Muscle of leg (tissue), 11 donors: ENCODE data around the gene HS6ST1. TPM values are rescaled to one million over a fixed set of nuclear protein-coding genes. Genes with fewer than 3 reads are reported as not detected.

Experiments
- DNase-seq: peaks from one replicate; pipeline ENCODE4 v3.0.0; 2013
- H3K27ac ChIP-seq: one replicate; pipeline ENCODE4 v1.5.1; 2013; ENCODE audit warnings: mild to moderate bottlenecking, low read length, control low read depth
- H3K27me3 ChIP-seq: one replicate; pipeline ENCODE4 v1.6.1; 2013; ENCODE audit warnings: low read length; ENCODE audit not compliant: control insufficient read depth, insufficient read depth
- H3K36me3 ChIP-seq: one replicate; pipeline ENCODE4 v1.6.1; 2013; ENCODE audit warnings: low read length; ENCODE audit not compliant: control insufficient read depth, insufficient read depth
- H3K4me1 ChIP-seq: one replicate; pipeline ENCODE4 v1.6.1; 2013; ENCODE audit warnings: low read length; ENCODE audit not compliant: control insufficient read depth, insufficient read depth
- H3K4me3 ChIP-seq: one replicate; pipeline ENCODE4 v1.5.1; 2013; ENCODE audit warnings: low read length, control low read depth
- H3K9me3 ChIP-seq: replicated peaks from 2 replicates; pipeline ENCODE4 v1.6.1; 2013; ENCODE audit warnings: low read depth, low read length; ENCODE audit not compliant: control insufficient read depth
- WGBS: methylation state at CpG from one replicate; pipeline ENCODE4 v1.1.5; 2013; ENCODE audit warnings: missing lambda C conversion rate; ENCODE audit not compliant: insufficient coverage; 5-methylcytosine and 5-hydroxymethylcytosine counted together
- polyA plus RNA-seq, 8 donors: library from polyadenylated mRNA; unstranded; fragments of 120-200 nt; gene quantifications; one replicate each; pipeline versions ENCODE4 v1.2.1 to v1.2.3, GENCODE V29; 2013; ENCODE audit warnings: inconsistent platforms in 1 of 8, low replicate concordance in 1 of 8; ENCODE audit not compliant: insufficient read length in 8 of 8, insufficient read depth in 1 of 8
- total RNA-seq: library from RNA; stranded (reverse); fragments of 120-200 nt; gene quantifications from one replicate; pipeline ENCODE4 v1.2.4, GENCODE V29; 2013

HS6ST1 gene
- total and polyA plus RNA-seq, 9 donors: 21.8 to 39.8 (median 29.6) TPM

- Histone ChIP-seq H3K9me3 (no peaks in the 10 kb centered on the region), H3K36me3 (peaks cover 6% of the 10 kb centered on the region), H3K27me3 (no peaks in the 10 kb centered on the region), H3K4me3 (no peak overlapping the region), H3K27ac (peak overlapping the region; percentile 84), H3K4me1 (peaks cover 79% of the 10 kb centered on the region)
- no peak for DNase-seq
- WGBS: 92% methylated on average over 8 of the region's 12 CpGs
Measured at GRCh38 chr2:128310094-128310716, 8.5 kb downstream of the HS6ST1 start.

GRCh38 chr2:128309280-128310093 lies 9.2 kb downstream of the HS6ST1 start:
- Histone ChIP-seq H3K4me3 (no peak overlapping the region), H3K36me3 (peaks cover 6% of the 10 kb centered on the region), H3K27ac (peak overlapping the region; percentile 84), H3K4me1 (peaks cover 79% of the 10 kb centered on the region), H3K9me3 (no peaks in the 10 kb centered on the region), H3K27me3 (no peaks in the 10 kb centered on the region)
- DNase-seq: peak; percentile 91
- 34% methylated on average over 15 of the region's 19 CpGs for WGBS

- no CpG with 5 or more reads among the region's 2 CpGs for WGBS
- H3K9me3 ChIP-seq: no peaks in the 10 kb centered on the region
- peaks cover 81% of the 10 kb centered on the region for H3K4me1 ChIP-seq
Measured at GRCh38 chr2:128308889-128309279, 9.8 kb downstream of the HS6ST1 start.

GRCh38 chr2:128308284-128308731 lies 10.4 kb downstream of the HS6ST1 start:
- WGBS: 52% methylated on average over 4 of the region's 5 CpGs
- Histone ChIP-seq H3K9me3 (no peaks in the 10 kb centered on the region), H3K27me3 (no peaks in the 10 kb centered on the region), H3K4me3 (no peak overlapping the region), H3K36me3 (no peaks in the 10 kb centered on the region), H3K27ac (no peak overlapping the region), H3K4me1 (peaks cover 81% of the 10 kb centered on the region)
- no peak for DNase-seq

More at GRCh38 chr2:128308889-128309279, 9.8 kb downstream of the HS6ST1 start:
- DNase-seq: no peak
- H3K27me3 ChIP-seq: no peaks in the 10 kb centered on the region
- H3K4me3 ChIP-seq: no peak overlapping the region
- peak overlapping the region; percentile 84 for H3K27ac ChIP-seq
- H3K36me3 ChIP-seq: peaks cover under 1% of the 10 kb centered on the region

DNA sequence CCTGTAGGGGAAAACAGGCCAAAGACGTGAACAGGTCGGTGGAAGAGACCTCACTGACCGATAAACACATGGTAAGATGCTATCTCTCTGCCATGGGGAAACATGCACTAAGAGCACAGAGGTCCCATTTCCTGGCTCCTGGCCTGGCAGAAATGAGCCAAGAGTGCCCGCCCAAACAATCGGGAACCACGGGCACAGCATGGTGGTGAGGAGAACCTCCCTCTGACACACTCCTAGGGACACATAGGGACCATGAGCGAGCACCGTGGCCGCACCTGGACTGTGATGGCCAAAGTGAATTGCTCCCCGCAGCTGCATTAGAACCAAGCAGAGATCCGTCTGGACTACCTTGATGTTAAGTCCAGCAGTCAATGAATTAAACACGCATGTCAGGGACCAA lies 11.1 kb downstream of the HS6ST1 start:
- H3K27ac ChIP-seq: no peak overlapping the region
- peaks cover 85% of the 10 kb centered on the region for H3K4me1 ChIP-seq
- H3K4me3 ChIP-seq: no peak overlapping the region
- no peaks in the 10 kb centered on the region for H3K9me3 ChIP-seq
- H3K27me3 ChIP-seq: no peaks in the 10 kb centered on the region
- WGBS: 74% methylated on average over 7 of the region's 12 CpGs
- DNase-seq: no peak
- H3K36me3 ChIP-seq: no peaks in the 10 kb centered on the region

DNA sequence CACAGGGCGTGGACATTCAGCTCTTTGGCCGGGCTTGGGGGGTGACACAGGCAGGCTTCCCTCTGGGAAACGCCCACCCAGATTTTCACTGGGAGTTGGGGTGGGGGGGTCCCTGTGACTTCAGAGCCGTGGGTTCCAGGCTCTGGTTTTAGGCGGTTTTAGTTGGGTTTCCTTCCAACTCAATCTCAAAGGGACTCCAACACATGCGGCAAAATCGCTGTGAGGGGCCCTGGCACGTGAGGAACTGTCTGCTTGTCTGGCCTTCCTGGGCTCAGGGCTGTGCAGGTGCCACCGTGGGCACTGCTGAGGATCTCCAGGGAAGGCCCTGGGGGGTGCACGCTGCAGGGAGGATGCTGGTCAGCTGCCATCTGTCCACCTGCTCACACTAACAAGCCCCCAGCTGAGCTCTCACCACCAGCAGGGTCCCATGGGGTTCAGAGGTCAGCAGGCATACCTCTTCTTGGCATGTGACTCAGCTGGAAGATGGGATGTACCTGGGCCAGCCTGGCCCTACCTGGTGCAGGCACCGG lies 11.7 kb downstream of the HS6ST1 start:
- Histone ChIP-seq H3K36me3 (no peaks in the 10 kb centered on the region), H3K27me3 (no peaks in the 10 kb centered on the region), H3K4me1 (peaks cover 91% of the 10 kb centered on the region), H3K9me3 (no peaks in the 10 kb centered on the region), H3K27ac (peak overlapping the region; percentile 42), H3K4me3 (no peak overlapping the region)
- no peak for DNase-seq
- 81% methylated on average over 5 of the region's 11 CpGs for WGBS

GRCh38 chr2:128306081-128306930 lies 12.4 kb downstream of the HS6ST1 start:
- DNase-seq: peak; percentile 94
- H3K9me3 ChIP-seq: no peaks in the 10 kb centered on the region
- no peak overlapping the region for H3K4me3 ChIP-seq
- H3K36me3 ChIP-seq: no peaks in the 10 kb centered on the region
- peak overlapping the region; percentile 90 for H3K27ac ChIP-seq
- 29% methylated on average over 18 of the region's 24 CpGs for WGBS
- H3K4me1 ChIP-seq: peaks cover 96% of the 10 kb centered on the region
- no peaks in the 10 kb centered on the region for H3K27me3 ChIP-seq

- whole genome bisulfite sequencing: 34% methylated on average over 9 of the region's 11 CpGs
- DNase-seq: peak; percentile 45
- Histone ChIP-seq H3K36me3 (no peaks in the 10 kb centered on the region), H3K27ac (peak overlapping the region; percentile 90), H3K4me3 (no peak overlapping the region), H3K4me1 (peaks cover 98% of the 10 kb centered on the region), H3K27me3 (no peaks in the 10 kb centered on the region), H3K9me3 (no peaks in the 10 kb centered on the region)
Measured at GRCh38 chr2:128305555-128306080, 13.1 kb downstream of the HS6ST1 start.

DNA sequence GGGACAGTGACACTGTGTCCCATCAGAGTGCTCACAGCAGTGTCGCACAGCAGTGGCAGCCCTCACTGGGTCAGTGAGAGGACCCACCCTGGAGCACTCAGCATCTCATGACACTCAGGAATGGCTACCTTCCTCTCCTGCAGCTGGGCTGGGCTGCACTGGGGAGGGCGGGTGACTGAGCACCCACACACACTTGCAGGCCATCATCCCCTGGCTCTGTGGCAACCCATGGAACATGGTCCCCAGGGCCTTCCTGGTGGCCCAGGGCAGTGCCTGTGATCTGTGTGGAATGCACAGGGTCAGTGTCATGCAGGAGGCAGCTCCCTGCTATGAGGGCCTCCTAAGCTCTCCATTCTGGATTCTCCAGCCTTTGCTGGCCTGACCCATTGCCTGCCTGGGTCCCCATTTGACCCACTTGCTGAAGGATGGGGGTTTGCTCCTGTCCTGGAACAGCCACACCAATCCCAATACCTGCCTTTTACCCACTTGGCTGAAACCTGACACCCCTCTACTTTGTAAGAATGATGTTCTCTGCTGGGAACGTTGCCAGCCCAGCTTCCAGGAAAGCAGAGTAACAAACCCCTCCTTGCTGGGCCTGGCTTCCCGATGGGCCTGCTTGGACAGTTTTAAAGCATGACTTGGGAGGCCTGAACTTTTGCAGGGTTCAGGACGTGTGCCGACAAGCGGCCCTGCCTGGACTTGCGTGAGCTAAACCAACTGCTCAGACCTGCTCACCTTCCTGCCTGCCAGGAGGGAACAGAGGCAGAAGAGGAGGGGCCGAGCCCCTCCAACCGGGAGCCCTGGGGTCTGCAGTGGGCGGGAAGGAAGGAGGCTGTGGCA lies 13.7 kb downstream of the HS6ST1 start:
- Histone ChIP-seq H3K4me1 (peaks cover 98% of the 10 kb centered on the region), H3K27me3 (no peaks in the 10 kb centered on the region), H3K36me3 (no peaks in the 10 kb centered on the region), H3K27ac (peak overlapping the region; percentile 90), H3K4me3 (no peak overlapping the region), H3K9me3 (no peaks in the 10 kb centered on the region)
- DNase-seq: peak; percentile 93
- WGBS: 7% methylated on average over 5 of the region's 11 CpGs
